Esophagus muscularis mucosa (tissue), 4 donors: ENCODE measurements around the gene PAWR. TPM values are rescaled to one million over a fixed set of nuclear protein-coding genes. Genes with fewer than 3 reads are reported as not detected.
A peak's percentile ranks its signal among the peaks of the same experiment; 100 is the strongest.

Experiments
- DNase-seq: peaks from one replicate; pipeline ENCODE4 v3.0.0-alpha.2; 2017; ENCODE audit errors: extremely low spot score
- H3K27ac ChIP-seq, 4 donors: fragments of 200-600 bp; sonication (generic); replicated peaks in 1 of 4; 1 replicate in 3 of 4; 2 replicates in 1 of 4; pipeline ENCODE4 v1.5.1; 2016 to 2019; ENCODE audit warnings: mild to moderate bottlenecking in 1 of 4
- H3K27me3 ChIP-seq, 4 donors: fragments of 200-600 bp; sonication (generic); one replicate each; pipeline versions ENCODE4 v1.5.1 to v1.6.0; 2016 to 2019
- H3K36me3 ChIP-seq, 4 donors: fragments of 200-600 bp; sonication (generic); one replicate each; pipeline ENCODE4 v1.5.1; 2016 to 2019
- H3K4me1 ChIP-seq, 4 donors: fragments of 200-600 bp; sonication (generic); one replicate each; pipeline ENCODE4 v1.5.1; 2016 to 2019
- H3K4me3 ChIP-seq, 4 donors: fragments of 200-600 bp; sonication (generic); 1 replicate in 2 of 4; 2 replicates in 2 of 4; pipeline ENCODE4 v1.5.1; 2016 to 2019; ENCODE audit warnings: mild to moderate bottlenecking in 4 of 4, moderate library complexity in 1 of 4
- H3K9me3 ChIP-seq, 4 donors: fragments of 200-600 bp; sonication (generic); 1 replicate in 3 of 4; 2 replicates in 1 of 4; pipeline ENCODE4 v1.5.1; 2016 to 2019
- EP300 ChIP-seq: sonication (generic); formaldehyde crosslinking; IDR thresholded peaks from one replicate; pipeline ENCODE4 v1.6.1; 2017; ENCODE audit warnings: antibody characterized with exemption
- POLR2A ChIP-seq: fragments of 450-650 bp; IDR thresholded peaks from one replicate; pipeline ENCODE4 v1.6.1; 2017; ENCODE audit warnings: antibody characterized with exemption, moderate library complexity, mild to moderate bottlenecking, low read depth
- POLR2AphosphoS5 ChIP-seq, 2 donors: sonication (generic); formaldehyde crosslinking; IDR thresholded peaks; one replicate each; pipeline ENCODE4 v1.6.1; 2017; ENCODE audit warnings: antibody characterized with exemption in 2 of 2
- WGBS: methylation state at CpG from one replicate; pipeline ENCODE4 v1.1.5; 2018; 5-methylcytosine and 5-hydroxymethylcytosine counted together
- intact Hi-C: fragments of 100-400 bp; cut with DNase I; formaldehyde crosslinking; loops from one replicate; pipeline ENCODE4 v1.15.1; 2023
- total RNA-seq, 4 donors: library from RNA; depleted of rRNA; stranded (reverse); fragments of >200 nt; gene quantifications; one replicate each; pipeline versions ENCODE4 v1.1.0 to v1.2.1, GENCODE V29; 2016
- TF ChIP-seq, protein P1 (sequence below), 3 experiments: fragments of 200-600 bp in 2 of 3; fragments of 450-650 bp in 1 of 3; sonication (generic) in 2 of 3; IDR thresholded peaks; one replicate each; pipeline ENCODE4 v1.5.1; 2017 to 2019; ENCODE audit warnings: antibody characterized with exemption in 3 of 3, mild to moderate bottlenecking in 2 of 3, moderate library complexity in 1 of 3

Gene PAWR
- total RNA-seq, 4 donors from 2014 or later: 63.1 to 127 (median 97.9) TPM

GRCh38 chr12:79558924-79559469, 131.8 kb downstream of the PAWR start:
- peak overlapping the region in 1 of 4 donors; percentile 11 for H3K27ac ChIP-seq

DNA sequence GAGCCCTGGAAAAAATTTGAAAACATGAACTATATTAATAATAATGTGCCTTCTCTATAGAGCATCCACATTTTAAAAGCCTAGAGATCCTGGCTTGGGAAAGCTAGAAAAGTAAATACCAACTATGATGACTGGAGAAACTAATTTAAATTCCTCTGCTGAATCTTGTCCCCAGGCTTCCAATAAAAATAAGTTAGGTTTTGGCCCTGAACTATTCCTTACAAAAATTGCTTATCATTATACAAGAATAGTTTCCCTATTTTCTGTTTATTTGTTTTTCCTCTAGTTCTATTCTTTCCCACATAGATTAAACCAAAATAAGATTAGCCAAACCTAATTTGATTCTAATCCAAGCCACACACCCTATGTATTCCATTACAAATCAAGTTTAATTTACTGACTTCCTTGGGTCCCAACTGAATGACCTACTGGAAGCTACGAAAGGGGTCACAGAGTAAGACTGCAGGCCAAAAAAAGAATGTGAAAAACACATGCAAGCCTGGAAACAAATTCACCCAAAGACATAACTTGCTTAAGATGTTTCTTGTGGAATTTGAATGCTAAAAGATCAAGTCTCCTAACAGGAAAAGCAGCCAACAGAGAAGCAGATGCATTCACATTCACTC, 133.0 kb downstream of the PAWR start:
- H3K4me1 ChIP-seq: peaks cover 8 to 48% (median 37%) of the 10 kb centered on the region in 4 donors
- no peaks in the 10 kb centered on the region for H3K27me3 ChIP-seq
- no peak overlapping the region for H3K4me3 ChIP-seq
- no peak overlapping the region for H3K27ac ChIP-seq
- 50% methylated on average over 1 of the region's 1 CpG for WGBS
- no peak for DNase-seq
- peaks cover 0 to 12% (median 4%) of the 10 kb centered on the region in 4 donors for H3K9me3 ChIP-seq
- H3K36me3 ChIP-seq: peaks cover 0 to 27% (median 6%) of the 10 kb centered on the region in 4 donors
- intact Hi-C loops: loop anchor here (5.0 to 10.0 kb wide), 2 partner anchors 627 to 709 kb away; no protein-coding TSS in a partner anchor
- TF ChIP-seq POLR2AphosphoS5 (IDR thresholded peaks at IDR 0.05): no peak

More at GRCh38 chr12:79558924-79559469, 131.8 kb downstream of the PAWR start:
- Histone ChIP-seq H3K36me3 (peaks cover 0 to 20% (median 6%) of the 10 kb centered on the region in 4 donors), H3K27me3 (no peaks in the 10 kb centered on the region), H3K9me3 (peaks cover 0 to 12% (median 4%) of the 10 kb centered on the region in 4 donors), H3K4me3 (no peak overlapping the region), H3K4me1 (peaks cover 8 to 48% (median 37%) of the 10 kb centered on the region in 4 donors)
- 70% methylated on average over 5 of the region's 5 CpGs for WGBS
- intact Hi-C loops: loop anchor here (5.0 to 10.0 kb wide), 2 partner anchors 626 to 708 kb away; no protein-coding TSS in a partner anchor
- TF ChIP-seq EP300 (no peak), POLR2A (no peak), POLR2AphosphoS5 (IDR thresholded peaks at IDR 0.05) (no peak)
- TF ChIP-seq, protein P1, sequence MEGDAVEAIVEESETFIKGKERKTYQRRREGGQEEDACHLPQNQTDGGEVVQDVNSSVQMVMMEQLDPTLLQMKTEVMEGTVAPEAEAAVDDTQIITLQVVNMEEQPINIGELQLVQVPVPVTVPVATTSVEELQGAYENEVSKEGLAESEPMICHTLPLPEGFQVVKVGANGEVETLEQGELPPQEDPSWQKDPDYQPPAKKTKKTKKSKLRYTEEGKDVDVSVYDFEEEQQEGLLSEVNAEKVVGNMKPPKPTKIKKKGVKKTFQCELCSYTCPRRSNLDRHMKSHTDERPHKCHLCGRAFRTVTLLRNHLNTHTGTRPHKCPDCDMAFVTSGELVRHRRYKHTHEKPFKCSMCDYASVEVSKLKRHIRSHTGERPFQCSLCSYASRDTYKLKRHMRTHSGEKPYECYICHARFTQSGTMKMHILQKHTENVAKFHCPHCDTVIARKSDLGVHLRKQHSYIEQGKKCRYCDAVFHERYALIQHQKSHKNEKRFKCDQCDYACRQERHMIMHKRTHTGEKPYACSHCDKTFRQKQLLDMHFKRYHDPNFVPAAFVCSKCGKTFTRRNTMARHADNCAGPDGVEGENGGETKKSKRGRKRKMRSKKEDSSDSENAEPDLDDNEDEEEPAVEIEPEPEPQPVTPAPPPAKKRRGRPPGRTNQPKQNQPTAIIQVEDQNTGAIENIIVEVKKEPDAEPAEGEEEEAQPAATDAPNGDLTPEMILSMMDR (IDR thresholded peaks at IDR 0.05): no peak
- no peak for DNase-seq

DNA sequence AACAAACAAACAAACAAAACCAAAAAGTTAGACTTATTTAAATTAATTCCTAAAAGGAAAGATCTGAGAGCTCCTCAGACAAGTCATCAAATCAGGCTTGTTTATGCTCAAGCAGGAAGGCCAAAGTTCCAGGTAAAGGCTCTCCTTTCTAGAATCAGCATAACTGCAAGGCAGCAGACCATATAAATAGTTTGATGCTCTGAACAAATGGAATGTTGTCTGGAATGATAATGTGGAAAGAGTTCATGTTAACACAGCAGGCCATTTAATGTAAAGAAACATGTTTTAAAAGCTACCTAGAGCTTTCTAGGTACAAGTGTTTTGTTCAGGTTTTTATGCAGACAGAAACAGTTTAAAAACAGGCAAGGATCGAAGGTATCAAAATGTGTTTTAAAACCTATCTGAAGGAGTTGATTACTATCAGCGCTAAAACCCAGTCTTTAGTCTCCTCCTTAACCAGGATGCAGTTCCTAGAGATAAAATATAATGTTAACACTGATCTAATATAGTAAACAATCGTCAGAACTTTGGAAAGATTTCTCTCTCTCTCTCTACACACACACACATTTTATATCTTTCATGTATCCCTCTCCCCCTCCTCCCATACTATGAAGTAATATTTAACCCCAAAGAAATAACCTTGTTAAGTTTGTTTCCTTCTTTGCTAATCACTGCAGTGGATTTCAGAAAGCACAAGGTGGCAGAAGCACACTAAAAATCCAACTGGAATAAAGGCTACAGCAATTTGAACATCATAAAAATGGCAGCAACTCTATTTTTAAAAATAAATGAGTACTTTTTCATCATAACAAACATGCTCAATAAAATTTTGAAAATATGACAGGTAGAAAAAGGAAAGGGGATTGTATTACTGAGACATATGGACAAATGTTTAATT, 135.5 kb downstream of the PAWR start:
- peaks cover 8 to 52% (median 44%) of the 10 kb centered on the region in 4 donors for H3K4me1 ChIP-seq
- intact Hi-C loops: loop anchor here (2.0 to 10.0 kb wide), 3 partner anchors 184 to 712 kb away; no protein-coding TSS in a partner anchor
- WGBS: 63% methylated on average over 3 of the region's 3 CpGs

DNA sequence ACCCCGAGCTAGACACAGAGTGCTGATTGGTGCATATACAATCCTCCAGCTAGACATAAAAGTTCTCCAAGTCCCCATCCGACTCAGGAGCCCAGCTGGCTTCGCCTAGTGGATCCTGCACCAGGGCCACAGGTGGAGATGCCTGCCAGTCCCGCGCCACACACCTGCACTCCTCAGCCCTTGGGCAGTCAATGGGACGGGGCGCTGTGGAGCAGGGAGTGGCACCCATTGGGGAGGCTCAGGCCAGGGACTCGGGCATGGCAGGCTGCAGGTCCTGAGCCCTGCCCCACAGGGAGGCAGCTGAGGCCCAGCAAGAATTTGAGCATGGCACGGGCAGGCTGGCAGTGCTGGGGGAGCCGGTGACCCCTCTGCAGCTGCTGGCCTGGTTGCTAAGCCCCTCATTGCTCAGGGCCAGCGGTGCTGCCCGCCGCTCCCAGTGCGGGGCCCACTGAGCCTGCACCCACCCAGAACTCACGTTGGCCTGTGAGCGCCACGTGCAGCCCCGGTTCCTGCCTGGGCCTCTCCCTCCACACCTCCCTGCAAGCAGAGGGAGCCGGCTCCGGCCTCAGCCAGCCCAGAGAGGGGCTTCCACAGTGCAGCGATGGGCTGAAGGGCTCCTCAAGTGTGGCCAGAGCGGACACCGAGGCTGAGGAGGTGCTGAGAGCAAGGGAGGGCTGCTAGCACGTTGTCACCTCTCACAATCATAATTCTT, 136.7 kb downstream of the PAWR start:
- Histone ChIP-seq H3K27ac (no peak overlapping the region), H3K36me3 (peaks cover 0 to 14% (median 0%) of the 10 kb centered on the region in 4 donors), H3K9me3 (no peaks in the 10 kb centered on the region), H3K4me3 (no peak overlapping the region), H3K4me1 (peaks cover 8 to 47% (median 39%) of the 10 kb centered on the region in 4 donors), H3K27me3 (no peaks in the 10 kb centered on the region)
- WGBS: 96% methylated on average over 7 of the region's 24 CpGs
- intact Hi-C loops: loop anchor here (2.0 to 10.0 kb wide), 3 partner anchors 133 to 631 kb away; no protein-coding TSS in a partner anchor
- TF ChIP-seq, protein P1 (IDR thresholded peaks at IDR 0.05): no peak
- TF ChIP-seq POLR2A (no peak), POLR2AphosphoS5 (IDR thresholded peaks at IDR 0.05) (no peak), EP300 (no peak)
- no peak for DNase-seq

More for the DNA sequence above, 135.5 kb downstream of the PAWR start:
- no peaks in the 10 kb centered on the region for H3K27me3 ChIP-seq
- DNase-seq: no peak
- H3K27ac ChIP-seq: no peak overlapping the region
- no peak for TF ChIP-seq EP300
- TF ChIP-seq, protein P1 (IDR thresholded peaks at IDR 0.05): peak; percentile 47 to 59 (median 52)
- H3K9me3 ChIP-seq: no peaks in the 10 kb centered on the region
- no peak overlapping the region for H3K4me3 ChIP-seq
- peaks cover 0 to 14% (median 0%) of the 10 kb centered on the region in 4 donors for H3K36me3 ChIP-seq
